ENCODE results near the gene ZNF276.

DNA sequence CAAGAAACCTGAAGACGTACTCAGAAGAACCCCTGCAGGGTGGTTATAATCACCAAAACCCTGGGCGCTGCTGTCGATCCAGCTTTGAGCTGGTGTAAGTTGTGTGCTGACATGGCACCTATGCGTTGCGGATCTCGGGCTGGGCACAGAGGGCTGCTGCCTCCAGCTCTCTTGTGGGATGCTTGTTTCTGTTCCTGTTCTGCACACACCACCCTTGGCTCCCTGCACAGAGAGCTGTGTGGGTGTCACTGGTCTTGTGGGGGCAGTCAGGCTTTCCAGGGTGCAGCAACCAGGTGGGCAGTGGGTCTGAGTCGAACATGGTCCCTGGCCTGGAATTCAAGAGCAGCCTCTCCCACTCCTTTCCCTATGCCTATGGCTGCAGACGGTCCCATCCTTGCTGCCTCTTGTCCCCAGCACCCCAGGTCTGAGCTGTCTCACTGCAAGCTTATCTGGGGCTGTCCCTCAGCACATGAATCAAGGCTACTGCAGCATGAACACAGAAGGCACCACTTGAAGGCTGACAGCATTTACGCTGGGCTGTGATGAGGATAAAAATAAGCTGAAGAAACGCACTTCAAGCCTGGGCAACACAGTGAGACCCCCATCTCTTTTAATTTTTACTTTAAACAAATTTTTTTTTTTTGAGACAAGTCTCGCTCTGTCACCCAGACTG is 20.1 kb downstream of the ZNF276 start:
- TF ChIP-seq, protein P1, sequence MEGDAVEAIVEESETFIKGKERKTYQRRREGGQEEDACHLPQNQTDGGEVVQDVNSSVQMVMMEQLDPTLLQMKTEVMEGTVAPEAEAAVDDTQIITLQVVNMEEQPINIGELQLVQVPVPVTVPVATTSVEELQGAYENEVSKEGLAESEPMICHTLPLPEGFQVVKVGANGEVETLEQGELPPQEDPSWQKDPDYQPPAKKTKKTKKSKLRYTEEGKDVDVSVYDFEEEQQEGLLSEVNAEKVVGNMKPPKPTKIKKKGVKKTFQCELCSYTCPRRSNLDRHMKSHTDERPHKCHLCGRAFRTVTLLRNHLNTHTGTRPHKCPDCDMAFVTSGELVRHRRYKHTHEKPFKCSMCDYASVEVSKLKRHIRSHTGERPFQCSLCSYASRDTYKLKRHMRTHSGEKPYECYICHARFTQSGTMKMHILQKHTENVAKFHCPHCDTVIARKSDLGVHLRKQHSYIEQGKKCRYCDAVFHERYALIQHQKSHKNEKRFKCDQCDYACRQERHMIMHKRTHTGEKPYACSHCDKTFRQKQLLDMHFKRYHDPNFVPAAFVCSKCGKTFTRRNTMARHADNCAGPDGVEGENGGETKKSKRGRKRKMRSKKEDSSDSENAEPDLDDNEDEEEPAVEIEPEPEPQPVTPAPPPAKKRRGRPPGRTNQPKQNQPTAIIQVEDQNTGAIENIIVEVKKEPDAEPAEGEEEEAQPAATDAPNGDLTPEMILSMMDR (IDR thresholded peaks at IDR 0.05) = no peak
- no peak for TF ChIP-seq POLR2A (IDR thresholded peaks at IDR 0.05)

Data from thyroid gland (tissue), 4 donors.